NCI-H2081 treated with DMSO at 0.1 percent for 48 hours (cell line): ENCODE results near the gene GATA2.
A peak's percentile ranks its signal among the peaks of the same experiment; 100 is the strongest.

ENCODE experiments used
- DNase-seq: peaks from one replicate; lab custom pipeline; 2025; lab: John Stamatoyannopoulos, UW

The GATA2 gene

GRCh38 chr3:128487813-128488635, 5.0 kb downstream of the GATA2 start:
- peak; percentile 39 for DNase-seq

- DNase-seq = no peak
Measured at GRCh38 chr3:128487538-128487812, 5.5 kb downstream of the GATA2 start.

GRCh38 chr3:128486681-128487537, 6.1 kb downstream of the GATA2 start:
- no peak for DNase-seq

- no peak for DNase-seq
Measured at GRCh38 chr3:128486205-128486628, 6.8 kb downstream of the GATA2 start.

- DNase-seq = no peak
Measured at GRCh38 chr3:128485282-128486204, 7.5 kb downstream of the GATA2 start.

GRCh38 chr3:128484404-128485281, 8.4 kb downstream of the GATA2 start:
- no peak for DNase-seq

GRCh38 chr3:128483657-128484403, 9.2 kb downstream of the GATA2 start:
- DNase-seq = no peak

GRCh38 chr3:128482666-128483656, 10.0 kb downstream of the GATA2 start:
- DNase-seq = no peak

GRCh38 chr3:128482175-128482574, 10.8 kb downstream of the GATA2 start:
- no peak for DNase-seq

- DNase-seq = no peak
Measured at GRCh38 chr3:128481438-128481942, 11.5 kb downstream of the GATA2 start.

GRCh38 chr3:128480717-128481437, 12.1 kb downstream of the GATA2 start:
- no peak for DNase-seq

- DNase-seq = no peak
Measured at GRCh38 chr3:128480278-128480677, 12.7 kb downstream of the GATA2 start.

- no peak for DNase-seq
Measured at GRCh38 chr3:128479558-128480086, 13.4 kb downstream of the GATA2 start.

GRCh38 chr3:128478576-128479506, 14.2 kb downstream of the GATA2 start:
- no peak for DNase-seq

GRCh38 chr3:128476659-128477058, 16.3 kb downstream of the GATA2 start:
- DNase-seq = no peak

- no peak for DNase-seq
Measured at GRCh38 chr3:128475355-128475754, 17.6 kb downstream of the GATA2 start.

GRCh38 chr3:128473737-128474136, 19.3 kb downstream of the GATA2 start:
- DNase-seq = no peak
